OCI-LY1 (cell line): ENCODE data around the gene PUS7L.
"Not testable (repeated sequence)": the region's sequence is repeated elsewhere in the genome, so short reads cannot be mapped to it uniquely, and the experiment has no call there.

Experiments used
- H2AFZ ChIP-seq: fragments of 200-600 bp; sonication (generic), shearing (Covaris generic); 2 replicates; pipeline ENCODE4 v1.6.0; 2014; ENCODE audit warnings: antibody characterized with exemption, mild to moderate bottlenecking, low read length
- H3F3A ChIP-seq: fragments of 200-600 bp; sonication (generic), shearing (Covaris generic); 2 replicates; pipeline ENCODE4 v1.6.0; 2014; ENCODE audit warnings: mild to moderate bottlenecking, antibody characterized with exemption, low read length, moderate library complexity; ENCODE audit not compliant: insufficient read depth
- H3K27ac ChIP-seq: fragments of 200-600 bp; sonication (generic); 2 replicates; pipeline ENCODE4 v1.5.1; 2014; ENCODE audit warnings: low read length, mixed run types, mild to moderate bottlenecking, low read depth; ENCODE audit not compliant: poor library complexity, severe bottlenecking
- H3K27me3 ChIP-seq: fragments of 200-600 bp; sonication (generic); 2 replicates; pipeline ENCODE4 v1.6.0; 2014; ENCODE audit warnings: antibody characterized with exemption, mild to moderate bottlenecking, low read length, moderate library complexity; ENCODE audit not compliant: insufficient read depth
- H3K36me3 ChIP-seq: fragments of 200-600 bp; sonication (generic); 2 replicates; pipeline ENCODE4 v1.6.1; 2014; ENCODE audit warnings: mild to moderate bottlenecking, antibody characterized with exemption, low read length, moderate library complexity, mixed read lengths; ENCODE audit not compliant: insufficient read depth
- H3K4me1 ChIP-seq: fragments of 200-600 bp; sonication (generic); 2 replicates; pipeline ENCODE4 v1.5.1; 2014; ENCODE audit warnings: mild to moderate bottlenecking, low read length, moderate library complexity; ENCODE audit not compliant: insufficient read depth, severe bottlenecking
- H3K4me2 ChIP-seq: fragments of 200-600 bp; sonication (generic), shearing (Covaris generic); 2 replicates; pipeline ENCODE4 v1.6.1; 2014; ENCODE audit warnings: low read length
- H3K4me3 ChIP-seq: fragments of 200-600 bp; sonication (generic); 2 replicates; pipeline ENCODE4 v1.5.1; 2014; ENCODE audit warnings: low read length, low read depth, mild to moderate bottlenecking, mixed read lengths; ENCODE audit not compliant: poor library complexity, severe bottlenecking
- H3K79me2 ChIP-seq: fragments of 200-600 bp; shearing (Covaris generic); 2 replicates; pipeline ENCODE4 v1.6.1; 2016; ENCODE audit warnings: mixed run types, low read length, mixed read lengths; ENCODE audit not compliant: insufficient read depth
- H3K9ac ChIP-seq: fragments of 200-600 bp; sonication (generic), shearing (Covaris generic); 2 replicates; pipeline ENCODE4 v1.6.1; 2014; ENCODE audit warnings: mild to moderate bottlenecking, low read length, mixed read lengths
- H3K9me2 ChIP-seq: fragments of 200-600 bp; sonication (generic), shearing (Covaris generic); 2 replicates; pipeline ENCODE4 v1.6.1; 2014; ENCODE audit warnings: low read depth, mild to moderate bottlenecking, low read length, mixed read lengths
- H3K9me3 ChIP-seq: fragments of 200-600 bp; shearing (Covaris generic); 2 replicates; pipeline ENCODE4 v1.6.1; 2014; ENCODE audit warnings: low read length, mixed read lengths
- H4K20me1 ChIP-seq: fragments of 200-600 bp; sonication (generic), shearing (Covaris generic); 2 replicates; pipeline ENCODE4 v1.6.0; 2016; ENCODE audit warnings: mild to moderate bottlenecking, low read length; ENCODE audit not compliant: insufficient read depth
- CTCF ChIP-seq: fragments of 200-600 bp; sonication (generic), shearing (Covaris generic); IDR thresholded peaks from 2 replicates; pipeline ENCODE4 v1.5.1; 2017; ENCODE audit warnings: mild to moderate bottlenecking, antibody characterized with exemption, low read length, moderate library complexity, mixed read lengths
- EZH2 ChIP-seq: fragments of 200-600 bp; sonication (generic), shearing (Covaris generic); IDR thresholded peaks from 2 replicates; pipeline ENCODE4 v1.8.0; 2017; ENCODE audit warnings: borderline replicate concordance, mixed run types, mild to moderate bottlenecking, antibody characterized with exemption, low read length, moderate library complexity, mixed read lengths

PUS7L gene

DNA sequence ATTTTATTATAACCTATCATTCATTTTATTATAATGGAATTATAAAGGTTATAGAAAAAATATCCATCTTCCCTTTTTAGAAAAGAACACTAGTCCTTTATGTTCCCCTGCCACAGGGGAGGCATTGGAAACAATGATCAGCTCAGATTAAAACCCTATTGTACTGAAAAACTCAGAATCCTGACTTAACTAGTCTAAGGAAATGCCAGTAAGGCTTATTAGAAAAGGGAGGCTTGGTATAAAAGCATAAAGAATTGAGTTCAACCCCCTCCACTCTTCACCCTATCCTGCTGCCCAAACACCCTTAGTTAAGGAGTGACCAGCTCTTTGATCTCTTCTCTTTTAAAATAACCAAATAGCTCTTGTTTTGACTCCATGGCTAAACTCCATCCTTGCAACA lies 36.0 kb downstream of the PUS7L start:
- H3K9me3 ChIP-seq: no peaks in the 10 kb centered on the region
- H3K9ac ChIP-seq: no peak overlapping the region
- 0 out of 2 replicates have a peak, but pooled peaks cover 11% of the 10 kb centered on the region for H3K36me3 ChIP-seq
- H2AFZ ChIP-seq: no peak overlapping the region
- no peak overlapping the region for H3K4me3 ChIP-seq
- H3K9me2 ChIP-seq: no peaks in the 10 kb centered on the region
- no peaks in the 10 kb centered on the region for H3K27me3 ChIP-seq
- H3K4me2 ChIP-seq: no peak overlapping the region
- H4K20me1 ChIP-seq: no peaks in the 10 kb centered on the region; the same call in 1 of the 2 replicates
- no peaks in the 10 kb centered on the region for H3F3A ChIP-seq
- H3K27ac ChIP-seq: no peak overlapping the region
- H3K79me2 ChIP-seq: no peaks in the 10 kb centered on the region
- TF ChIP-seq CTCF (no peak), EZH2 (no peak)
- H3K4me1 ChIP-seq: no peaks in the 10 kb centered on the region

- Histone ChIP-seq H4K20me1 (no peaks in the 10 kb centered on the region), H2AFZ (no peak overlapping the region), H3K4me3 (no peak overlapping the region), H3K4me2 (no peak overlapping the region), H3K36me3 (no peaks in the 10 kb centered on the region), H3K4me1 (no peaks in the 10 kb centered on the region), H3K9ac (no peak overlapping the region), H3K27ac (no peak overlapping the region), H3K79me2 (no peaks in the 10 kb centered on the region), H3K9me3 (no peaks in the 10 kb centered on the region), H3K27me3 (no peaks in the 10 kb centered on the region), H3K9me2 (no peaks in the 10 kb centered on the region), H3F3A (no peaks in the 10 kb centered on the region)
- TF ChIP-seq CTCF (no peak), EZH2 (no peak)
Measured at GRCh38 chr12:43711348-43711747, 47.2 kb downstream of the PUS7L start.

- H3K27me3 ChIP-seq, H3K4me2 ChIP-seq, H2AFZ ChIP-seq, H3K27ac ChIP-seq, H3K36me3 ChIP-seq, H3K9me3 ChIP-seq, H3K4me1 ChIP-seq, H3K9me2 ChIP-seq, H3K9ac ChIP-seq, H3K79me2 ChIP-seq, H4K20me1 ChIP-seq, H3F3A ChIP-seq, H3K4me3 ChIP-seq: not testable (repeated sequence)
Measured at GRCh38 chr12:43703772-43704171, 54.8 kb downstream of the PUS7L start.

GRCh38 chr12:43701194-43701593 lies 57.4 kb downstream of the PUS7L start:
- not testable (repeated sequence) for H3K79me2 ChIP-seq, H3F3A ChIP-seq, H3K27me3 ChIP-seq, H2AFZ ChIP-seq, H4K20me1 ChIP-seq, H3K4me2 ChIP-seq, H3K9me3 ChIP-seq, H3K27ac ChIP-seq, H3K9me2 ChIP-seq, H3K4me1 ChIP-seq, H3K9ac ChIP-seq, H3K4me3 ChIP-seq, H3K36me3 ChIP-seq
